ENCODE data around the gene PAX5.

The PAX5 gene

DNA sequence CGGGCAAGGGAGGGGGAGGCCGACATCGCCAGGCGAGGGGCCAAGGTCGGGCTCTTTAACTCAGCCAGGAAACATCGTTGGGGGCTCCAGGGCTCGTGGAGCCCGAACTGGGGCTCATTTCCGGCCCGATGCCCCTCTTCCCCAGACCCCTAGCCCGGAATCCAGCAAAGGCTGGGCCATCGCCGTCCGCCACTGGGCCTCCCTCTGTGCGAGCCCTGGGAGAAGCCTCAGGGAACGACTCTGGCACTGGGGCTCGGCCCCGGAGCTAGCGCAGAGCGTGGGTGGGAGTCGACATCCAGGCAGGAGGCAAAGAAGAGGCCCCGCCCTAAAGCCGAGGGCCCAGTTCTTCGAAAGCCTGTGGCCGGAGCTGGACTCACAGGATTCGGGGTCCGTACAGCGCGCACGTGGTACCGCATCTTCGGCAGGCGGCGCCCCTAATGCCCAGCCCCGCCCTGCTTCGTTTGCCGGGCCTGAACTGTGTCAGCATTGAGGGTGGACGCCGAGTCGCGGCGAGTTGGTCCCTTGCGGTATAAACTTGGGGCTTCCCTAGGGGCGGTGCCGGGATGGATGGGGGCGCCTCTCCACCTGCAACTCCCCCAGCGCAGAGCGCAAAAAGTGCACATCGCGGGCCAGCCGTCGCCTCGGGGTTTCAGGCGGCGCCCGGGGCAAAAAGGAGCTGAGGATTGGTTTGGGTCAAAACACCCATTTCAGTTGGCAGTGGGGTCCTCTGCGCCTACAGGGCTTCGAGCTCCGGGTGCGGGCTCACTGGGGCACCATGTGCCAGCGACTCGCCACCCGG, 3.6 kb upstream of the PAX5 start:
- no peak for DNase-seq (ENCODE audit: low spot score)

GRCh38 chr9:37036776-37037502, 2.9 kb upstream of the PAX5 start:
- peak; percentile 25 for DNase-seq (ENCODE audit: low spot score)

GRCh38 chr9:37036371-37036775, 2.3 kb upstream of the PAX5 start:
- DNase-seq (ENCODE audit: low spot score): no peak

- DNase-seq (ENCODE audit: low spot score): no peak
Measured at GRCh38 chr9:37035648-37036370, 1.7 kb upstream of the PAX5 start.

GRCh38 chr9:37034938-37035647, 1.0 kb upstream of the PAX5 start:
- no peak for DNase-seq (ENCODE audit: low spot score)

DNA sequence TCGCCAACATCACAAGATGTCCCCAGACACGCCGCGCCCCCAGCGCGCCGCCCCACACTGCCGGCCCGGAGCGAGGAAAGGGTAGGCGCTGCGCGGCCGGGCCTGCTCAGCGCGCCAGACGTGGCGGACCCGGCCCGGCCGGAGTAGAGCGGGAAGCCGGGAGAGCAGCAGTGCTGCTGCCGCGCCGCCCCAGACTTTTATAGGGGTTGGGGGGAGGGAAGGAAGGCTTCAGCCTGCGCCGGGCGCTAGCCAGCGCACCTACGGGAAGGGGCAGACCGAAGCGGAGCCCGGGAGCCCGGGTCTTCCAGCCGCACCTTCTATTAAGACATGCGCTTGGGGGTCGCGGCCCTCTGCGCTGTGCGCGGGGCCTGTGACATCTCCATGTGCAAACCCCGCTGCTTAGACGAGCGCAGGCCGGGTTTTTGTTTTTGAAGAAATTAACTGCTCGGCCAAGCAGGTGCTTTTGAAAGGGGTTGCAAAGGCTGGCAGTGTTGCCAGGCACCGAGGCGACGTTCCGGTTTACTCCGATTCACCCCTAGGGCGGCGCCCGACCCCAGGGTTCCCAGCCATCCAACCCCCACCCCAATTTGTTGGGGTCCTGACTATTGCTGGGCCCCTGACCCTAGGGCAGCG, 353 bp upstream of the PAX5 start:
- no peak for DNase-seq (ENCODE audit: low spot score)

- DNase-seq (ENCODE audit: low spot score): no peak
Measured at GRCh38 chr9:37033141-37033540, 927 bp downstream of the PAX5 start.

DNA sequence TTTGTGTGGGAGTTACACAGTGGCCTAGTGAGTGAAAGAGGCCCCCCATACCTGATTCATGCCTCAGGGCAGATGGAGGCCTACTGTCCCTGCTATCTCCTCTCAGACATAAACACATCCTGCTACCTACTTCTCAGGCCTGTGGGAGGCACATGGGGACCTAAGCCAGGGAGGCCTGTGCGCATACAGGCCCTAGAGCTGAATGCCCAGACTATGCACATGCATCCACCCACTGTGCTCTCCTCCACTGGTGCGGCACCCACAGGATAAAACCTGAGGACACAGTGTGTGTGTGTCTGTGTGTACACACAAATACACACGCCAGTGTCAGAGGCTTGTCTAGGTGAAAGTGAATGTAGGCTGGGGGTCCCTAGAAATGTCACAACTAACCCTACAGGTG, 1.4 kb downstream of the PAX5 start:
- DNase-seq (ENCODE audit: low spot score): no peak

- DNase-seq (ENCODE audit: low spot score): no peak
Measured at GRCh38 chr9:37031902-37032301, 2.2 kb downstream of the PAX5 start.

DNA sequence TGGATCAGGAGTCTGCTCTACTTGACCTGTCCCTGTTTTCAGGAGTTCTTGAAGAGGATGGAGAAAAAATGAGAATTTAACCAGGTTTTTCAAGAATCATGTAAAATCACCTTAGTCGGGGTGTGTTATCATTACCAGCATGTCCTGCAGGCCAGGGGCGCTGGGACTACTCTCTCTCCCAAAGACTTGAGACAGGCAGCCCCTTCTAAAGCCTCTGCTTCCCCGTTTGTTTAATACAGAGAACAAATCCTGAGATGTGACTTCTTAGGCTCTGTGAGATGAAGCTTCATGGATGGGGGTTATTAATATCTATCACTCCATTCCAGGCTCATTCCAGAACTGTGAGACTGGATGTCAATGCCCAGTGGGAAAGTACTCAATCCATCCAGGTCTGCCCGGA, 3.0 kb downstream of the PAX5 start:
- no peak for DNase-seq (ENCODE audit: low spot score)

DNA sequence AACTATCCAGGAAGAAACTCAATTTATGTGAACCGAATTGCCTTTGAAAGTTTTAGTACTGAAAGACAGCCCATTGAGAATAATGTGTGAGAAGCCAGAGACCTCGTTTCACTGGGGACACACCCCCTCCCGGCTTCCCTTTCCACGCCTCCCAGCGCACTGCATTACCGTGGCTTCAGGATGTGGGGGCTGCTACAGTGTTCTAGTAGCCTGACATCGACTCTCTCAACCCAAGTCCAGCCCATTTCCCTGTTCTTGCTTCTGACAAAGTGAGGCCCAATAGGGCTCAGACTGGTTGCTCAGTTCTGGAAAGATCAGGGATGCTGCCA, 3.5 kb downstream of the PAX5 start:
- no peak for DNase-seq (ENCODE audit: low spot score)

- DNase-seq (ENCODE audit: low spot score): no peak
Measured at GRCh38 chr9:37029776-37030610, 4.1 kb downstream of the PAX5 start.

DNA sequence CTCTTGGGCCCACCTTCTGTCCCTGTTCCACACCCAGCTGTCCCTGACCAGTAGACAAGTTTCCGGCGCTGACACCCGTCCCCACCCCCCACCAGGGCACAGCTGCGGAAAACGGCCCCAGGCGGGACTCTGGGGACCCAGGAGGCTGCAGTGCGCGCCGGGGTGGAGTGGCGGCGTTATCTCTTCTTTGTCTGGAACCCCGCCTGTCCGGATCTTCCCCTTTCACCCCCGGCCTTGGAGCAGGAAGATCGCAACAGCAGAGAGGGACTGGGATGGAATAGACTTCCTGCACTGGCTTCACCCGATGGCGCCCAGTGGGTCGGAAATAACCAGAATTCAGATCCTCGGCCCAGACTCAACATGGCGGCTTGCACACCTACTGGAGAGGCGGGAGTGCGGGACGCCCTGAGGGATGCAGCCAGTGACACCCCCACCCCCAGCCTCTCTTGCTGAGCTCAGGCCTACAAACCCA, 4.7 kb downstream of the PAX5 start:
- DNase-seq (ENCODE audit: low spot score): no peak

DNA sequence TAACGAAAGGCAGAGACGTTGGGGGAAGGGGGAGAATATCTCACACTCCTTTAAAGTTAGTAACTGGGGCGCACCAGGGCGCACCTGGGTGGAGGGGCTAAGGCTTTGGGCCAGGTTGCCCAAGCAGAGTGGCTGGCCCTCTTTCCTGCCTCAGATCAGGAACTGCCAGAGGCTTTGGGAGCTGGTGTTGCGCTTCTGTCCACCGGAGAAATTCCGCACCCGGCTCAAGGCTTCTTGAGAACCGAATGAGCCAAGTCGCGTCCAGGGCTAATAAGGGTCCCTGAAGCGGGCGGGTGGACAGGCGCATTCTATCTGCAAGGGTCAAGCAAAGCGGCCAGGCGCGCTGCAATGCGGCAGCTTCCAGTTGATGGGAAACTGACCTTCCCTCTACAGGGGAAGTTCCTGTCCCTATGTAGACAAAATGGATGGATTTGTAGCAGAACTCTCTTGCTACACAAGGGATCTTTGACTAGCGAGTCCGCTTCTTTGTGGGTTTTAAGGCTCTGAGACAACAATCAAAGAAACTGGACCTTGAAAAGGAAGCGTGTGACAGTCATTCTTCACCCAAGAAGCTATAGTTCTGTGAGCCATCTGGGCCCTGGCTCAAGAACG, 5.5 kb downstream of the PAX5 start:
- no peak for DNase-seq (ENCODE audit: low spot score)

- DNase-seq (ENCODE audit: low spot score): peak; percentile 81
Measured at GRCh38 chr9:37027582-37028419, 6.3 kb downstream of the PAX5 start.

DNA sequence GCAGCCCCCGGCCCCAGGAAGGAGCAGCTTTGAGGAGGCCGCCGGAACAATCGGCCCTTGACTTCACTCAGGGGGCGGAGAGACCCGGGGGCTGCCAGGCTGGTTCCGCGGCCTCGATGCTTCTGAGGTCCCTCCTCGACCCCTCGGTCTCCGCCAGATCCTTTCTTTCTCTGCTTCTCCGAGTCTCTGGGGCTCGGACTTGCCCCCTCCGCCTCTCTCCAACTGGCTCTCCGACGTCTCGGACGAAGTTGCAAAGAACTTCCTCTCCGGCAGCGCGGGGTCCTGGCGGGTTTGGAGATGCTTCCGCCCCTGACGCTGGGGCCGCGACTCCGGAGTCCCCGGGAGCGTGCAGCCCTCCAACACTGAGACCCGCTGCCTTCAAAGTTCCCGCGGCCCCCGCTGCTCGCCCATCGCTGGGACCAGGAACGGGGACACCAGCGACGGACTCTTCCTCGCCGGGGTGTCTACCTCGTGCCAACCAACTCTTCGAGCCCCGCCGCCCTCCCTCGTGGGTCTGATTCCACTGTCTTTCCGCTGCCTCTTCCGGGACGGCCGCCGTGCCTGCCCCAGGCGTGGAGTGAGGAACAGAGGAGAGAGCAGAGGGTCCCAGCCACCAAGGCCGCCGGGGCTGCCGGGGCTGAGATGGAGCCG, 7.0 kb downstream of the PAX5 start:
- no peak for DNase-seq (ENCODE audit: low spot score)

DNA sequence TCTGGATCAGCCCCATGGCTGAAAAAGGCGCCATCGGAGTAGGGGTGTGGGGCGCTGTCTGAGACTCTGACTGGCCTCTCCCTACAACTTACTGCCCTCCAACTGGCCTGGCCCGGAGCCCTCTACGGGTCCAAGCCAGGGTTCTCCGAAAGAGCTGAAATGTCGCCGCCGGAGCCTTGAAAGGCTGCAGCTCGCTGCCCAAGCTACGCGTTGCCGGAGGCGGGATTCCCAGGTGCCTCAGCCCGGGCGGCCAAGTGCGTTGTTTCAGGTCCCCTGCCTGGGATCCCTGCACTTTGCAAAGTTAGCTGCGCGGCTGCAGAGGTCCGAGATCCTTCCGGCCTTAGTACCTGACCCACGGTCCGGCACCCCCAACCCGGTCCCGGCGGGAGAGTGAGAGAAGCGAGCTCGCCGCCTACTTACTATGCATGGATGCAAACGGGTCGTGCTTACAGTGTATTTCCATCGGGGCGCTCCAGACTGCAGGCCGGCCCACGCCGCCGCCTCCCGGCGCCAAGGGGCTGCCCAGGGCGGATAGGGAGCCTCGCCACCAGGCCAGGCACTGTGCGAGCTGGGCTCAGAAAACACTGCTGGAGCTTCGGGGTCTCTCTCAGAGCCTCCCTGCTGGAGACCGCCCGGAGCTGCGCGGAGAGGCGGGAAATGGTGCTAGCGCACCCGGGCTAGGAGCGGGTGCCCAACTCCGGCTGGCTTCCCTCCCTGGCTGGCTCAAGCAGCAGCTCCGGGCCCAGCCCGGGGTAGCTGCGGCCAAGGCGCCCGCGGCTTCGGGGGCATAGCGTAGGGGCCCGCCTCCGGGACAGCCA, 7.7 kb downstream of the PAX5 start:
- no peak for DNase-seq (ENCODE audit: low spot score)

GRCh38 chr9:37025823-37026112, 8.3 kb downstream of the PAX5 start:
- DNase-seq (ENCODE audit: low spot score): no peak
